SK-N-SH treated with all-trans-retinoic acid at 6 μM for 48 hours (cell line): ENCODE measurements around the gene MFN2.
"Not testable (repeated sequence)": the region's sequence is repeated elsewhere in the genome, so short reads cannot be mapped to it uniquely, and the experiment has no call there.

Experiments used
- ATAC-seq: fragments of 200-7000 bp; cut with Tn5 transposase; 3 replicates; pipeline ENCODE4 v1.9.1; 2020; ENCODE audit warnings: mild to moderate bottlenecking, moderate library complexity
- ARNTL ChIP-seq: fragments of 450-650 bp; formaldehyde crosslinking; IDR thresholded peaks from 2 replicates; pipeline ENCODE4 v1.5.0; 2020; ENCODE audit warnings: low read depth, mild to moderate bottlenecking, moderate library complexity, borderline replicate concordance
- BACH2 ChIP-seq: fragments of 250-450 bp; sonication (Bioruptor Pico); IDR thresholded peaks from 2 replicates; pipeline ENCODE4 v1.9.0; 2021; ENCODE audit warnings: mild to moderate bottlenecking, borderline replicate concordance
- CSDC2 ChIP-seq: fragments of 250-450 bp; sonication (Bioruptor Pico); IDR thresholded peaks from 2 replicates; pipeline ENCODE4 v1.5.0; 2020; ENCODE audit warnings: mild to moderate bottlenecking, moderate library complexity
- ESRRG ChIP-seq: fragments of 250-450 bp; sonication (Bioruptor Pico); IDR thresholded peaks from 2 replicates; pipeline ENCODE4 v1.6.1; 2021; ENCODE audit warnings: mild to moderate bottlenecking
- GLIS3 ChIP-seq: fragments of 250-450 bp; sonication (Bioruptor Pico); IDR thresholded peaks from 2 replicates; pipeline ENCODE4 v1.5.0; 2020; ENCODE audit warnings: mild to moderate bottlenecking, moderate library complexity
- OSR1 ChIP-seq: fragments of 250-450 bp; sonication (Bioruptor Pico); IDR thresholded peaks from 2 replicates; pipeline ENCODE4 v1.8.0; 2022; ENCODE audit warnings: moderate library complexity, mild to moderate bottlenecking, inconsistent platforms
- PPARA ChIP-seq: fragments of 250-450 bp; sonication (Bioruptor Pico); IDR thresholded peaks from 2 replicates; pipeline ENCODE4 v1.5.0; 2020; ENCODE audit warnings: mild to moderate bottlenecking, borderline replicate concordance
- RARB ChIP-seq: fragments of 250-450 bp; sonication (Bioruptor Pico); IDR thresholded peaks from 2 replicates; pipeline ENCODE4 v1.8.0; 2021; ENCODE audit warnings: mild to moderate bottlenecking, moderate library complexity
- TCF4 ChIP-seq: fragments of 250-450 bp; sonication (Bioruptor Pico); IDR thresholded peaks from 2 replicates; pipeline ENCODE4 v1.8.0; 2021; ENCODE audit warnings: mild to moderate bottlenecking, moderate library complexity, borderline replicate concordance
- TOX ChIP-seq: fragments of 250-450 bp; sonication (Bioruptor Pico); IDR thresholded peaks from 2 replicates; pipeline ENCODE4 v1.8.0; 2021; ENCODE audit warnings: mild to moderate bottlenecking, moderate library complexity, borderline replicate concordance
- ZC3H10 ChIP-seq: fragments of 250-450 bp; sonication (Bioruptor Pico); IDR thresholded peaks from 2 replicates; pipeline ENCODE4 v1.5.1; 2021; ENCODE audit warnings: mild to moderate bottlenecking, moderate library complexity
- ZFP3 ChIP-seq: fragments of 250-450 bp; sonication (Bioruptor Pico); IDR thresholded peaks from 2 replicates; pipeline ENCODE4 v1.5.0; 2020; ENCODE audit warnings: mild to moderate bottlenecking, moderate library complexity
- ZFP30 ChIP-seq: fragments of 450-650 bp; formaldehyde crosslinking; IDR thresholded peaks from 2 replicates; pipeline ENCODE4 v1.5.0; 2022; ENCODE audit warnings: mild to moderate bottlenecking, moderate library complexity
- ZNF565 ChIP-seq: fragments of 450-650 bp; formaldehyde crosslinking; conservative IDR thresholded peaks from 2 replicates; pipeline ENCODE4 v1.5.0; 2020; ENCODE audit warnings: low read depth, mild to moderate bottlenecking, moderate library complexity
- ZNF70 ChIP-seq: fragments of 450-650 bp; formaldehyde crosslinking; IDR thresholded peaks from 2 replicates; pipeline ENCODE4 v1.5.0; 2020; ENCODE audit warnings: mild to moderate bottlenecking, moderate library complexity
- ZNF8 ChIP-seq: fragments of 450-650 bp; formaldehyde crosslinking; IDR thresholded peaks from 2 replicates; pipeline ENCODE4 v1.5.0; 2020; ENCODE audit warnings: mild to moderate bottlenecking, moderate library complexity
- TF ChIP-seq, protein P1 (sequence below): fragments of 250-450 bp; sonication (Bioruptor Pico); IDR thresholded peaks from 2 replicates; pipeline ENCODE4 v1.5.1; 2021; ENCODE audit warnings: mild to moderate bottlenecking, moderate library complexity
- TF ChIP-seq, protein P2 (sequence below): fragments of 250-450 bp; sonication (Bioruptor Pico); IDR thresholded peaks from 2 replicates; pipeline ENCODE4 v1.8.0; 2020; ENCODE audit warnings: mild to moderate bottlenecking, moderate library complexity, borderline replicate concordance
- TF ChIP-seq, protein P3 (sequence below): fragments of 250-450 bp; sonication (Bioruptor Pico); IDR thresholded peaks from 2 replicates; pipeline ENCODE4 v1.8.0; 2021; ENCODE audit warnings: low read depth, mild to moderate bottlenecking, moderate library complexity, borderline replicate concordance
- TF ChIP-seq, protein P4 (sequence below): fragments of 250-450 bp; sonication (Bioruptor Pico); IDR thresholded peaks from 2 replicates; pipeline ENCODE4 v1.5.1; 2020; ENCODE audit warnings: low read depth, mild to moderate bottlenecking, moderate library complexity

Gene MFN2

DNA sequence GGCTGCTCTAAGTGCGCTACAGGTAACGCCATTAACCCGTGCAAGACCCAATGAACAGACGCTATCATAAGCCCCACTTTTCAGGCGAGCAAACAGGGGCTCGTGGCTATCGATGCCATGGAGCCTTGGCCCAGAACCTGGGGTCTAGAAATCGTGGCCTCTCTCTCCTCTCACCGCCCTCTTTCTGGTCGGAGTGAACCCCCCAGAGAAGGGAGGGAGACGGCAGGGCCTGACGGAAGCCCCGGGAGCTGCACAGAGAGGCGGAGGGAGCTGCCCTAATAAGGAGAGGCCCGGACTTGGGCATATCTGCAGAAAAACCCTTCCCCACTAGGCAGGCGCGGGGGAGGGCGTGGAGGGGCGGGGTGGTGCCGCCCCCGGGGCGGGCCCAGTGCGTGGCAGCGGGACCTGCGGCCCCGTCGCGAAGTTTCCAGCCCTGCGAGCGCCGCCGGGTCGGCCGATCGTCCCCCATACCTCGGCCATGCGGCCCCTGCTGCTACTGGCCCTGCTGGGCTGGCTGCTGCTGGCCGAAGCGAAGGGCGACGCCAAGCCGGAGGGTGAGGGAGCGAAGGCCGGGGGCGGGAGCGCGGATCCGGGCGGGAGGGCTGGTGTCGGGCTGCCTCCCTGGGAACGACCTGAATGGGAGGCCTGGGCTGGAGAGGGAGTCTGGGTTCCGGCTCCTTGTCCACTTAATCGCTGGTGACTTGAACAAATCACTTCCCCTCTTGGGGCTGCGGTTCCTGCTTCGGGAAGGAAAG, 45.8 kb upstream of the MFN2 start, which contains the start of gene PLOD1:
PLOD1 (plus strand) TSS at position 416 of the 755 bp plus-strand sequence; CDS start at position 479, 63 bp downstream.
- ATAC-seq, result peak; percentile 97

DNA sequence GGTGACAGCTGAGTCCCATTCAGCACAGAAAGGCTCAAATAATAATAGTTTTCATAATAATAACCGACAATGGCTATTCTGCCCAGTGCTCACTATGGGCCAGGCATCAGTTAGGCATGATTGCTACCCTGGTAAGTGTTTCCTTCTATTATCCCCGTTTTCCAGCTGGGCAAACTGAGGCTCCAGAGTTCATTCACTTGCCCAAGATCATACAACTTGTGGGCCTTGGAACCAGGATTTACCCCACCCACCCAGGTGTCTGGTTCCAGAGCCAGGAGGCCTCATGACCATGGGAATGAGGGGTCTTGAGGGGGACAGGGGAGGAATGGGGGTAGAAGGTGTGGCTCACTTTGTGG, 45.2 kb upstream of the MFN2 start:
- TF ChIP-seq TCF4 (CRISPR knock-in tag), result no peak
- no peak for TF ChIP-seq PPARA (CRISPR knock-in tag)
- TF ChIP-seq OSR1 (CRISPR knock-in tag), result no peak
- TF ChIP-seq ZNF565 (CRISPR knock-in tag), result no peak
- TF ChIP-seq ARNTL (CRISPR knock-in tag), result no peak
- ATAC-seq, result peak; percentile 48

More for the DNA sequence above, 45.8 kb upstream of the MFN2 start, which contains the start of gene PLOD1:
- TF ChIP-seq TOX (CRISPR knock-in tag), result no peak
- TF ChIP-seq PPARA (CRISPR knock-in tag), result no peak
- TF ChIP-seq, protein P1, sequence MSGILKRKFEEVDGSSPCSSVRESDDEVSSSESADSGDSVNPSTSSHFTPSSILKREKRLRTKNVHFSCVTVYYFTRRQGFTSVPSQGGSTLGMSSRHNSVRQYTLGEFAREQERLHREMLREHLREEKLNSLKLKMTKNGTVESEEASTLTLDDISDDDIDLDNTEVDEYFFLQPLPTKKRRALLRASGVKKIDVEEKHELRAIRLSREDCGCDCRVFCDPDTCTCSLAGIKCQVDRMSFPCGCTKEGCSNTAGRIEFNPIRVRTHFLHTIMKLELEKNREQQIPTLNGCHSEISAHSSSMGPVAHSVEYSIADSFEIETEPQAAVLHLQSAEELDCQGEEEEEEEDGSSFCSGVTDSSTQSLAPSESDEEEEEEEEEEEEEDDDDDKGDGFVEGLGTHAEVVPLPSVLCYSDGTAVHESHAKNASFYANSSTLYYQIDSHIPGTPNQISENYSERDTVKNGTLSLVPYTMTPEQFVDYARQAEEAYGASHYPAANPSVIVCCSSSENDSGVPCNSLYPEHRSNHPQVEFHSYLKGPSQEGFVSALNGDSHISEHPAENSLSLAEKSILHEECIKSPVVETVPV (CRISPR knock-in tag), result no peak
- no peak for TF ChIP-seq ZNF565 (CRISPR knock-in tag)
- TF ChIP-seq BACH2, result no peak
- no peak for TF ChIP-seq ZC3H10
- TF ChIP-seq ESRRG (CRISPR knock-in tag), result no peak
- TF ChIP-seq, protein P2, sequence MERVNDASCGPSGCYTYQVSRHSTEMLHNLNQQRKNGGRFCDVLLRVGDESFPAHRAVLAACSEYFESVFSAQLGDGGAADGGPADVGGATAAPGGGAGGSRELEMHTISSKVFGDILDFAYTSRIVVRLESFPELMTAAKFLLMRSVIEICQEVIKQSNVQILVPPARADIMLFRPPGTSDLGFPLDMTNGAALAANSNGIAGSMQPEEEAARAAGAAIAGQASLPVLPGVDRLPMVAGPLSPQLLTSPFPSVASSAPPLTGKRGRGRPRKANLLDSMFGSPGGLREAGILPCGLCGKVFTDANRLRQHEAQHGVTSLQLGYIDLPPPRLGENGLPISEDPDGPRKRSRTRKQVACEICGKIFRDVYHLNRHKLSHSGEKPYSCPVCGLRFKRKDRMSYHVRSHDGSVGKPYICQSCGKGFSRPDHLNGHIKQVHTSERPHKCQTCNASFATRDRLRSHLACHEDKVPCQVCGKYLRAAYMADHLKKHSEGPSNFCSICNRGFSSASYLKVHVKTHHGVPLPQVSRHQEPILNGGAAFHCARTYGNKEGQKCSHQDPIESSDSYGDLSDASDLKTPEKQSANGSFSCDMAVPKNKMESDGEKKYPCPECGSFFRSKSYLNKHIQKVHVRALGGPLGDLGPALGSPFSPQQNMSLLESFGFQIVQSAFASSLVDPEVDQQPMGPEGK (CRISPR knock-in tag), result no peak
- no peak for TF ChIP-seq GLIS3 (CRISPR knock-in tag)
- no peak for TF ChIP-seq ZFP3 (CRISPR knock-in tag)
- TF ChIP-seq, protein P3, sequence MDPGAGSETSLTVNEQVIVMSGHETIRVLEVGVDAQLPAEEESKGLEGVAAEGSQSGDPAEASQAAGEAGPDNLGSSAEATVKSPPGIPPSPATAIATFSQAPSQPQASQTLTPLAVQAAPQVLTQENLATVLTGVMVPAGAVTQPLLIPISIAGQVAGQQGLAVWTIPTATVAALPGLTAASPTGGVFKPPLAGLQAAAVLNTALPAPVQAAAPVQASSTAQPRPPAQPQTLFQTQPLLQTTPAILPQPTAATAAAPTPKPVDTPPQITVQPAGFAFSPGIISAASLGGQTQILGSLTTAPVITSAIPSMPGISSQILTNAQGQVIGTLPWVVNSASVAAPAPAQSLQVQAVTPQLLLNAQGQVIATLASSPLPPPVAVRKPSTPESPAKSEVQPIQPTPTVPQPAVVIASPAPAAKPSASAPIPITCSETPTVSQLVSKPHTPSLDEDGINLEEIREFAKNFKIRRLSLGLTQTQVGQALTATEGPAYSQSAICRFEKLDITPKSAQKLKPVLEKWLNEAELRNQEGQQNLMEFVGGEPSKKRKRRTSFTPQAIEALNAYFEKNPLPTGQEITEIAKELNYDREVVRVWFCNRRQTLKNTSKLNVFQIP (CRISPR knock-in tag), result no peak
- no peak for TF ChIP-seq OSR1 (CRISPR knock-in tag)
- no peak for TF ChIP-seq ZFP30

DNA sequence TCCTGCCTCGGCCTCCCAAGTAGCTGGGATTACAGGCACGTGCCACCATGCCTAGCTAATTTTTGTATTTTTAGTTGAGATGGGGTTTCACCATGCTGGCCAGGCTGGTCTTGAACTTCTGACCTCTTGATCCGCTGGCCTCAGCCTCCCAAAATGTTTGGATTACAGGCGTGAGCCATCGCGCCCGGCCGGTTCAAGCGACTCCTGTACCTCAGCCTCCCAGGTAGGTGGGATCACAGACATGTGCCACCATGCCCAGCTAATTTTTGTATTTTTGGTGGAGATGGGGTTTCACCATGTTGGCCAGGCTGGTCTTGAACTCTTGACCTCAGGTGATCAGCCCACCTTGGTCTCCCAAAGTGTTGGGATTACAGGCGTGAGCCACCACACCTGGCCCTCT, 44.5 kb upstream of the MFN2 start:
- not testable (repeated sequence) for ATAC-seq

DNA sequence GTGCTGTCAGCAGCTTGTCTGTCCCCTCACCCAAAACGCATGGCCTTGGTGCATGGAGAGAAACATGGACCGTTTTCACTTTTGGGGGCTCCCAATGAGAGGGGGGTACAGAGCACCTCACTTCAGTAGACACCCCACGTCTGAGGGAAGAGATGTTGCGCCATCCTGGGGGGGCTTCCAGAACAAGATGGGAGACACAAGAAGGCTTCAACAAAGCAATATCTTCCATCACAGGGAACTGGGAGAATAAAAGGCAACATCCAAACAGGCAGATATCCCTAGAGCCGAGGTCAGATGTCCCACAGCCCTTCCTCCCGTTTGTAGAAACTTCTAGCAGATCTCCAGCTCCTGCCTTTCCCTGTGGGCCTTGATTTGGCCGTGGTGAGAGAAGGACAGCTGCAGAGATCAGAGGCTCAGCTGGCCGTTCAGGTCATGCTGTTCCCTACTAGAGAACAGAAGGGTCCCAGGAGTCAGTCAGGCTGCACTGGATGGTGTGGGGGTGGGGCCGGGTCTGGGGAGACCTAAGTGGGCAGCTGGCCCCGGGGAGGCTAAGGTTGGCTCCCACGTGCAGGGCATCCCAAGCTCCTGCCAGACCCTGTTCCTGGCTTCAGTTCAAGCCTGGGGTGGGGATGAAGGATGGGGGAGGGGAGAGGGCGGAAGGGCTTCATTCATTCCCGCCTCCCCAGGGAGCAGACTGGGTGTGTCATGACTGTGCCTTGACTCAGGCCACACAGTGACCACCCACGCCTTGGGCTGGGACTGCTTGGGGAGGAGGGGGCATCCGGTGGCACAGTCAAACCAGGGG, 41.3 kb upstream of the MFN2 start:
- ATAC-seq, result no peak
- TF ChIP-seq ARNTL (CRISPR knock-in tag), result no peak
- TF ChIP-seq RARB (CRISPR knock-in tag), result no peak
- TF ChIP-seq GLIS3 (CRISPR knock-in tag), result no peak
- TF ChIP-seq ZNF8, result no peak
- no peak for TF ChIP-seq BACH2
- TF ChIP-seq, protein P3 (CRISPR knock-in tag), result no peak
- TF ChIP-seq, protein P2 (CRISPR knock-in tag), result no peak
- TF ChIP-seq PPARA (CRISPR knock-in tag), result no peak
- TF ChIP-seq TCF4 (CRISPR knock-in tag), result no peak
- no peak for TF ChIP-seq ZNF565 (CRISPR knock-in tag)
- no peak for TF ChIP-seq ZC3H10
- TF ChIP-seq ESRRG (CRISPR knock-in tag), result no peak
- TF ChIP-seq ZNF70, result no peak
- TF ChIP-seq, protein P1 (CRISPR knock-in tag), result no peak
- TF ChIP-seq, protein P4, sequence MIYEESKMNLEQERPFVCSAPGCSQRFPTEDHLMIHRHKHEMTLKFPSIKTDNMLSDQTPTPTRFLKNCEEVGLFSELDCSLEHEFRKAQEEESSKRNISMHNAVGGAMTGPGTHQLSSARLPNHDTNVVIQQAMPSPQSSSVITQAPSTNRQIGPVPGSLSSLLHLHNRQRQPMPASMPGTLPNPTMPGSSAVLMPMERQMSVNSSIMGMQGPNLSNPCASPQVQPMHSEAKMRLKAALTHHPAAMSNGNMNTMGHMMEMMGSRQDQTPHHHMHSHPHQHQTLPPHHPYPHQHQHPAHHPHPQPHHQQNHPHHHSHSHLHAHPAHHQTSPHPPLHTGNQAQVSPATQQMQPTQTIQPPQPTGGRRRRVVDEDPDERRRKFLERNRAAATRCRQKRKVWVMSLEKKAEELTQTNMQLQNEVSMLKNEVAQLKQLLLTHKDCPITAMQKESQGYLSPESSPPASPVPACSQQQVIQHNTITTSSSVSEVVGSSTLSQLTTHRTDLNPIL (CRISPR knock-in tag), result no peak
- no peak for TF ChIP-seq CSDC2
